WTC11 (cell line): ENCODE data around the gene C11orf52. TPM values are rescaled to one million over a fixed set of nuclear protein-coding genes. Genes with fewer than 3 reads are reported as not detected.
A peak's percentile ranks its signal among the peaks of the same experiment; 100 is the strongest.

Experiments
- ATAC-seq: fragments of 200-7000 bp; cut with Tn5 transposase; 2 replicates; pipeline ENCODE4 v1.10.0; 2021; ENCODE audit warnings: mild to moderate bottlenecking, moderate library complexity
- CTCF ChIA-PET: fragments of 300-600 bp; sonication (Branson Sonifier 250); formaldehyde crosslinking; loops from one replicate; lab custom pipeline; 2021; ENCODE audit warnings: antibody characterized with exemption; lab: Charles Lee
- POLR2A ChIA-PET: fragments of 350-600 bp; sonication (Branson Sonifier 250); formaldehyde crosslinking; loops from one replicate; lab custom pipeline; 2021; ENCODE audit warnings: antibody characterized with exemption; lab: Charles Lee
- DNase-seq: peaks from one replicate; pipeline ENCODE4 v3.0.0; 2021; ENCODE audit warnings: low spot score
- H3K27ac Mint-ChIP-seq: 2 replicates; pipeline ENCODE4 v1.8.0; 2021; ENCODE audit warnings: mixed read lengths
- H3K27me3 Mint-ChIP-seq: 2 replicates; pipeline ENCODE4 v1.8.0; 2021; ENCODE audit warnings: low read depth, mild to moderate bottlenecking, moderate library complexity, mixed read lengths
- H3K36me3 Mint-ChIP-seq: 2 replicates; pipeline ENCODE4 v1.8.0; 2021; ENCODE audit warnings: mixed read lengths
- H3K4me1 Mint-ChIP-seq: 2 replicates; pipeline ENCODE4 v1.8.0; 2022; ENCODE audit warnings: mixed read lengths
- H3K4me3 Mint-ChIP-seq: 2 replicates; pipeline ENCODE4 v1.8.0; 2021; ENCODE audit warnings: mild to moderate bottlenecking, moderate library complexity, mixed read lengths
- H3K9me3 Mint-ChIP-seq: 2 replicates; pipeline ENCODE4 v1.8.0; 2021; ENCODE audit warnings: mixed read lengths
- TEAD4 ChIP-seq: sonication (generic); formaldehyde crosslinking; IDR thresholded peaks from 2 replicates; pipeline ENCODE4 v1.8.0; 2022; ENCODE audit warnings: mild to moderate bottlenecking, missing genetic modification reagents
- USF1 ChIP-seq: sonication (generic); formaldehyde crosslinking; IDR thresholded peaks from 2 replicates; pipeline ENCODE4 v1.8.0; 2022; ENCODE audit warnings: mild to moderate bottlenecking, missing genetic modification reagents
- ZNF423 ChIP-seq: fragments of 250-450 bp; sonication (Bioruptor Pico); IDR thresholded peaks from 2 replicates; pipeline ENCODE4 v2.1.2; 2022; ENCODE audit warnings: mild to moderate bottlenecking, moderate library complexity
- total RNA-seq: library from RNA; stranded (reverse); gene quantifications from 3 replicates; pipeline ENCODE4 v1.2.3, GENCODE V29; 2021
- TF ChIP-seq, protein P1 (sequence below): sonication (generic); formaldehyde crosslinking; conservative IDR thresholded peaks from 2 replicates; pipeline ENCODE4 v1.8.1; 2022; ENCODE audit warnings: mild to moderate bottlenecking, missing genetic modification reagents

The C11orf52 gene
- total RNA-seq, 1 experiment from 2014 or later: 2.1 TPM

GRCh38 chr11:111976119-111976766, 57.5 kb downstream of the C11orf52 start:
- ATAC-seq (no peak; the same call in 1 of the 2 replicates), DNase-seq (no peak)
- ChIA-PET CTCF (interaction anchor here (0.6 to 3.5 kb wide), 8 partner anchors 7 to 113 kb away, joined by 3 to 31 read pairs (median 5); partner anchors contain the start of genes ALG9, C11orf52 and DIXDC1), POLR2A (interaction anchor here (1.1 to 2.7 kb wide), 4 partner anchors 32 to 91 kb away, joined by 3 to 17 read pairs (median 5); partner anchors contain the start of gene DIXDC1)
- Mint-ChIP-seq H3K4me1 (peaks cover 33% of the 10 kb centered on the region), H3K9me3 (no peaks in the 10 kb centered on the region), H3K36me3 (no peaks in the 10 kb centered on the region), H3K27me3 (no peaks in the 10 kb centered on the region), H3K27ac (peak overlapping the region; percentile 92), H3K4me3 (peak overlapping the region; percentile 86)
- TF ChIP-seq ZNF423 (CRISPR knock-in tag) (peak; percentile 3; the same call in 1 of the 2 replicates), TEAD4 (no peak), USF1 (CRISPR knock-in tag) (no peak)
- TF ChIP-seq, protein P1, sequence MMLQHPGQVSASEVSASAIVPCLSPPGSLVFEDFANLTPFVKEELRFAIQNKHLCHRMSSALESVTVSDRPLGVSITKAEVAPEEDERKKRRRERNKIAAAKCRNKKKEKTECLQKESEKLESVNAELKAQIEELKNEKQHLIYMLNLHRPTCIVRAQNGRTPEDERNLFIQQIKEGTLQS (CRISPR knock-in tag): no peak

Other genes starting within 250 kb of the C11orf52 start
- gene PPP2R1B, start 152.5 kb upstream of the C11orf52 start, total RNA-seq: 74.5 to 87.7 TPM (median 75.2 TPM) in 3 replicates
- gene ALG9, start 47.3 kb upstream of the C11orf52 start, total RNA-seq: 19.7 to 20.9 TPM (median 20.6 TPM) in 3 replicates
- gene FDXACB1, start 39.7 kb upstream of the C11orf52 start, total RNA-seq: 1.9 to 2.5 TPM (median 2.2 TPM) in 3 replicates
- gene CFAP68, start 39.4 kb upstream of the C11orf52 start, total RNA-seq: 18.7 to 22.6 TPM (median 20.4 TPM) in 3 replicates
- gene CRYAB, start 7.1 kb upstream of the C11orf52 start, total RNA-seq: 1.3 to 2.1 TPM (median 1.4 TPM) in 3 replicates
- 0.33 to 0.62 TPM (median 0.55 TPM) in 3 replicates for gene HSPB2, start 6.2 kb upstream of the C11orf52 start, total RNA-seq
- 12.6 to 14.6 TPM (median 13.5 TPM) in 3 replicates for gene DIXDC1, start 18.4 kb downstream of the C11orf52 start, total RNA-seq
- 55.7 to 60.4 TPM (median 56.6 TPM) in 3 replicates for gene DLAT, start 106.5 kb downstream of the C11orf52 start, total RNA-seq
- gene PIH1D2, start 155.1 kb downstream of the C11orf52 start, total RNA-seq: 0.71 to 0.85 TPM (median 0.71 TPM) in 3 replicates
- gene NKAPD1, start 155.4 kb downstream of the C11orf52 start, total RNA-seq: 15.3 to 17.1 TPM (median 15.6 TPM) in 3 replicates
- 67.9 to 88.2 TPM (median 74.4 TPM) in 3 replicates for gene TIMM8B, start 167.8 kb downstream of the C11orf52 start, total RNA-seq
- 94.3 to 105 TPM (median 98.9 TPM) in 3 replicates for gene SDHD, start 168.0 kb downstream of the C11orf52 start, total RNA-seq
- gene IL18, start 245.2 kb downstream of the C11orf52 start, total RNA-seq: 0.74 to 0.82 TPM (median 0.82 TPM) in 3 replicates
- not detected in 3 replicates for gene TEX12, start 248.5 kb downstream of the C11orf52 start, total RNA-seq